HG02852 (cell line): ENCODE measurements around the gene RAMACL.

ENCODE experiments used
- ATAC-seq: cut with Tn5 transposase; IDR thresholded peaks from one replicate; pipeline ENCODE4 v1.9.1; 2021; ENCODE audit warnings: mild to moderate bottlenecking, moderate library complexity; ENCODE audit not compliant: unreplicated experiment

The RAMACL gene

DNA sequence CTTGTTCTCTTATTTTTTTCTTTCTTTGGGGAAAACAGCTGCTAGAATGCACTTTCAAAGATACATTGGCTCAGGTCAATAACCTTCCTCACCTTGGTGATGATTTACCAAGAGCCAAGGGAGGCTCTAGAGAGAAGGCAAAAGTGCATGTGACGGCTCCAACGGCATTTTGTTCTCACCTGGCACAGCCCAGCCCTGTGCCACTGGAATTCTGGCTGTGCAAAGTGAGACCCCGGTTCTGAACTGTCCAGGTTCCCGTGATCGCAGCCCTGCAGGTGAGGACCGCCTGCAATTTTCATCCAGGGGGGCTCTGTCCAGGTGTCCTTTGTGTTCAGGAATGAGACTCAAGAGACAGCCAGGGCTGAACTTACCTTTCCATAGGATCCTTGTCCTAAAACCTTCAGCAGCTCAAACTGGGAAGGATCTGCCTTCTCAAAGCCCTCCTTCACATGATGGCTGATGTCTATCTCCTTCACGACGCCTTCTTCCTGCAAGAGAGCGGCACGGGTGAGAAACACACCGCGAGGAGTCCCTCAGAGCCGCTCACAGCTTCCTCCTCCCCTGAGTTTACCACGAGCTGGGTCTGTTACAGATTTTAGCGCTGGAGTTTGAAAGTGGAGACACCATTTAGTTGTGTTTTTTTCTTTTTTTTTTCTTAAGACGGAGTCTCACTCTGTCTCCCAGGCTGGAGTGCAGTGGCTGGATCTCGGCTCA is 48.0 kb downstream of the RAMACL start:
- no peak for ATAC-seq

DNA sequence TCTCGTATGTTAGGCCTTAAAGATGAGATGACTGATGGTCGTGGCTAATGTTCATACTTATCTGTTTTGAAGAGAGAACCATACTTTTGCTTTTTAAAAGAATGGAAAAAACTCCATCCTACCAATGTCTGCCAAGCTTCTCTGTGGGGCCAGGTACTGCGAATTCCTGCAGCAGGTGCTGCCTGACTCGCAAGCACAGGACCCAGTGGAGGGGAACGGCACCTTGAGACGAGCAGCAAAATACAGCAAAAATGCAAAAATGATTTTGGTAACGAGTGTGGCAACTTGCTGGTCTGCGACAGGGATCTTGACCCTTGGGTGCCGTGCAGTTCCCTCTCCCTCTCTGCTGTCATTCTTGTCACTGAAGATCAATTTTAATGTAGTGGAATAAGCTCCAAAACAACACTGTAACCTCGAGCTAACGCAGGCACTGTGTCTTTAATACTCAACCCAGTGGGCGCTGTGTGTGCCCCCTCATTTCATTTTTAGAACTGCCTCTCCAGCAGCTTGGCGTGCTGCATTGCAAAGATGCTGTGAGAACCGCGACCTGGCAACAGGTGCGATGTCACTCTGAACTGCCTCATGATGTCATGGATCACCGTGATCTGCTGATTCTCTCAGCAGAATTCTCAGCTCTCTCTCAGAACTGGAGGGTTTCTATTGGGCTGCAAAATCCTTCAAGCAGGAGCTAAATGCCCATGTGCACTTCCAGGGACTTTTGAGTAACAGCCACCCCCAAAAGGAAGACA is 51.6 kb downstream of the RAMACL start:
- ATAC-seq = no peak

DNA sequence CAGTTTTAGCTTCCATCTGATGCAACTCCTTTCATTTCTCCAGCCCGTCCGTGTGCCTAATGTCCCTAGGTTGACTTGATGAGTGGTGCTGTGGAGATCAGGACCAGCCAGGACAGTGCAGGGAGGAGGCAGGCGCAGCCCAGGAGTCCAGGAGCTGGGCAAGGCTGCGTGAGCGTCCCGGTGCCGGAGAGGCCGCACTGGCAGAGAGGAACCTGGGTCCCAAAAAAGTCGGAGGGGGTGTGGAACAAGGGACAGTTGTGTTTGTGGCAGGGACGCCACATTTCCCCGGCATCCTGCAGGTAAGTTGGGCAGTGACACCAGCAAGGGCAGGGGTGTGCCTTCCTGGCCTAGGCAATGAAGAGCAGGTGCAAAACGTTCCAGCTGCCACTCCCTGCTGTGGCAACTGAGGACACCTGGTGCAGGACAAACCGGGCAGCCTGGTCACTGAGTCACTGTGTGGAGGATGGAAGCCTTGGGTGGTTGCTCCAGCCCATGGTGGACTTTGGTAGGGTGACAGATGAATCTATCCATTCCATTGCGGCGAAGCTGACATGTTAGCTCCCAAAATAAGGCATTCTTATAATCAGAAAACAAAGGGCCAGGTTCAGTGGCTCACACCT is 53.2 kb downstream of the RAMACL start:
- ATAC-seq = no peak
